Esophagus mucosa (tissue), 1 donor: Measurements from ENCODE around the gene OR5P2. TPM values are rescaled to one million over a fixed set of nuclear protein-coding genes. Genes with fewer than 3 reads are reported as not detected.
"Not testable (repeated sequence)": the region's sequence is repeated elsewhere in the genome, so short reads cannot be mapped to it uniquely, and the experiment has no call there.

Source experiments
- ATAC-seq: fragments of 200-7000 bp; cut with Tn5 transposase; one replicate; pipeline ENCODE4 v1.9.1; 2020
- total RNA-seq: library from RNA; stranded (reverse); gene quantifications from one replicate; pipeline ENCODE4 v1.2.4, GENCODE V29; 2023
- donor health status: DM: yes; HTN: yes; CAD: no.

OR5P2 gene, protein sequence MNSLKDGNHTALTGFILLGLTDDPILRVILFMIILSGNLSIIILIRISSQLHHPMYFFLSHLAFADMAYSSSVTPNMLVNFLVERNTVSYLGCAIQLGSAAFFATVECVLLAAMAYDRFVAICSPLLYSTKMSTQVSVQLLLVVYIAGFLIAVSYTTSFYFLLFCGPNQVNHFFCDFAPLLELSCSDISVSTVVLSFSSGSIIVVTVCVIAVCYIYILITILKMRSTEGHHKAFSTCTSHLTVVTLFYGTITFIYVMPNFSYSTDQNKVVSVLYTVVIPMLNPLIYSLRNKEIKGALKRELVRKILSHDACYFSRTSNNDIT
- not detected for total RNA-seq

DNA sequence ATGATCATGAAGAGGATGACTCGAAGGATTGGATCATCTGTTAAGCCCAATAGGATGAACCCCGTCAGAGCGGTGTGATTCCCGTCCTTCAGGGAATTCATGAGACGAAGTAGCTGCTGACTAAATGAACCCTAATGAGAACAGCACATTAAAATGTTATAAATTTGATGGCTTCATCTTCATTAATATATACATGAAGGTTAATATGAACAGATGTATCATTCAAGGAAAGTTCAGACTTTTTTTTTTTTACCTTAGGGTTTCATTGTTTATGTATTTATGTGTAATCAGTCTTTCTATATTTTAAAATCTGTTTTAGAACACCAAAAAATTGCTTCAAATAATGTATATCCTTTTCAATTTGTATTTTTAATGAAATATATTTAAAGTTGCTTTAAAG lies at the start of gene OR5P2:
TSS of gene OR5P2 (minus strand) at position 101 of the 400 bp plus-strand sequence. CDS start at position 101, 0 bp downstream.
- ATAC-seq = no peak

DNA sequence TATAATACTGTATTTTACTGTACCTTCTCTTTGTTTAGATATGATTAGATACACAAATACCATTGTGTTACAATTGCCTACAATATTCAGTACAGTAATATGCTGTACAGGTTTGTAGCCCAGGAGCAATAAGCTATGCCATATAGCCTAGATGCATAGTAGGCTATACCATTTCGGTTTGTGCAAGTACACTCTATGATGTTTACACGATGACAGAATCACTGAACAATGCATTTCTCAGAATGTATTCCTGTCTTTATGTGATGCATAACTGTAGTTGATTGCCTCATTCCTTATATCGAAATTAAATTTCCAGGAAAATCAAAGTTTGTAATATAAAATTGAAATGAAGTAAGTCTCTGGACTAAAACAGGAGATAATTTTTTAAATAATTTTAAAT lies 49.3 kb upstream of the OR5P2 start:
- no peak for ATAC-seq

DNA sequence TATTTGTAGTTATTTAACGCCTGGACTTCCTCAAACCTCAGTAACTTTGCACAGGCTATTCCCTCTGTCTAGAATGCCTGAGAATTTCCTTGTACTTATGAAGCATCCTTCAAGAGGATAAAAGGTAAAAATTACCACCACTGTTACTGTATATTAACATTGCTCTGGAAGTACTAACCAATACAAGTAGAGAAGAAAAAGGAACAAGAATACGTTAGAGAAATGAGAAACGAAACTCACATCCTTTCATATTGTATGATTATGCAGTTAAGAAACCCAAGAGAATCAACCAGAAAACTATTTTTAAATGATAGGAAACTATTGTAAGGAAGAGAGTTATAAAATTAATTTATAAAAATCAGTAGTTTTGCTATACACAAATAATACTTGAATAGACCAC lies 48.2 kb upstream of the OR5P2 start:
- no peak for ATAC-seq

DNA sequence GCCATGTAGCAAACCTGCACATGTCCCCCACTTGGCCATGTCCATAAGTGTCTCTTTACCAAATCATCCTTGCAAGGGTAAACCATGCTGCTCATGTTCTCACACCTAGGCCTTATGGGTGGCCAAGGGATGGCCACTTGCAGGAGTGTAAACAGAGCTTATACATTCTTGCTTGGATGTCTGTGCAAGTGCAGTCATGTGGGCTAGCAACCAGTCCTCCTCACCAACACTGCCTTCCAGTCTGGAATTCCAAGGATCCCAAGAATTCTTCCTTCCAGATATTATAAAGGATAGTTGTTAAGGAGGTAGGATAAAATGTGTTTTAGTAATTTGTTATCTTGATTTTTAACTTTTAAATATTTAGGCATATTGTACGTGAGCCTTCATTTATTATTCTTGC lies 47.8 kb upstream of the OR5P2 start:
- ATAC-seq = no peak

DNA sequence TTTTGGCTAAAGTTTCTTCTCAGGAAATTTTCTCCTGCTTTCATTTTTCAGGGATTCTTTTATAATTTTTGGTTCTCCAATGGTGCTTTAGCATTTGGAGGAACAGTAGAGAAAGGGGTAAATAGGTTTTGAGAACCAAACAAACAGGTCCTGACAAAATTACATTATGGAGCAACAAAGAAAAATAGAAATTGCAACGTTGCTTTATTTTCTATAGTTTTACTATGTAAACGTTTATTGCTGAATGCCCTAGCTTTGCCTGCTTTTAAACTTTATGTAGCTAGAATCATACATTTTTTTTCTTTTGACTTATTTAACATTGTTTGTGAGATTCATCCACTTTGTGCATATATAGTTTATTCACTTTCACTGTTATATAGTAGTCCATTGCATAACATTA lies 43.8 kb upstream of the OR5P2 start:
- ATAC-seq = no peak

DNA sequence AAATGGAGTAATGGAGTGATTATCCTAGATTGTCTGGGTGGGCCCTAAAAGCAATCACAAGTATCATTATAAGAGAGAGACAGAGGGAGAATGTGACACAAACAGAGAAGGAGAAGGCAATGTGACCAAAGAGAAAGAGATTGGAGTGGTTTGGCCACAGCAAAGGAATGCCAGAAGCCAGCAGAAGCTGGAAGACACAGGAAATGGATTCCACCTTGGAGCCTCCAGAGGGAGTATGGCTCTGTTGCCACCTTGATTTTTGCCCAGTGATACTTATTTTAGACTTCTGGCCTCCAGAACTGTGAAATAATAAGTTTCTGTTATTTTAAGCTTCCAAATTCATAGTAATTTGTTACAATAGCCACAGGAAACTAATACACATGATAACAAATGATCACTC lies 36.8 kb upstream of the OR5P2 start:
- ATAC-seq = no peak

DNA sequence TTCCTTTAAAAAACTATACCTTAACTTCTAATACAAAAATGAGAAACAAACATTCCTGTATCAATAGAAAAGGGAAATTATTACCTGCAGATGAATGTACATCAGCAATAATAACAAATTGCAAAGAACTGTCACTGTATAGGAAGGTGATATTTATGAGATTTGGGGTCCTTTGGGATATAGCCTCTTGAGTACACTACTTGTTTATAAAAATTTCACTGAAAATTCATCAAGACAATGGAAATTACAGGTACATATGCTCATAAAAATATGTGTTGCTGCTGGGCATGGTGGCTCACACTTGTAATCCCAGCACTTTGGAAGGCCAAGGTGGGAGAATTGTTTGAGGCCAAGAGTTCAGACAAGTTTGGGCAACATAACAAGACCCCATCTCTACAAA lies 34.0 kb upstream of the OR5P2 start, which contains the start of gene OR5P3:
TSS of gene OR5P3 (minus strand) at position 101 of the 400 bp plus-strand sequence.
- no peak for ATAC-seq

DNA sequence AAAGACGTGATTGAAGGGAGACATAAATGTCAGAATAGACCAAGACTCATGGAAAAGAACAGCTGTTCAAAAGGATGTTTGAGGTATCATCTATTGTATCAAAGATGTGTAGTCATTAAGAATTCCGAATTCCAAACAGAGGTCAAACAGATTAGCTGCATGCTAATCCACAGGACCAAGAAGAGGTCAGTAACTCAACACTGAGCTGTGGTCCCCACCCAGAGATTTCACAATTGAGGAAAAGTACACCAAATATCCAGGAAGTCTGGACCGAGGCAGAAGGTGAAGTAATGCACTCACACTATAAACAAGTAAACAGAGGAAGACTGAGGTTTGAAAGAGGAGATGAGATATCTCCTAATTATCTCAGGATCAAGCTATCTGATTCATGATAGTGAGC lies 29.6 kb upstream of the OR5P2 start:
- ATAC-seq = no peak

DNA sequence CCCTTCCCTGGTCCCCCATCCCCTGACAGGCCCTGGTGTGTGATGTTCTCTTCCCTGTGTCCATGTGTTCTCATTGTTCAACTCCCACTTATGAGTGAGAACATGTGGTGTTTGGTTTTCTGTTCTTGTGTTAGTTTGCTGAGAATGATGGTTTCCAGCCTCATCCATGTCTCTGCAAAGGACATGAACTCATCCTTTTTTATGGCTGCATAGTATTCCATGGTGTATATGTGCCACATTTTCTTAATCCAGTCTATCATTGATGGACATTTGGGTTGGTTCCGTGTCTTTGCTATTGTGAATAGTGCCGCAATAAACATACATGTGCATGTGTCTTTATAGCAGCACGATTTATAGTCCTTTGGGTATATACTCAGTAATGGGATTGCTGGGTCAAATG lies 23.7 kb upstream of the OR5P2 start:
- not testable (repeated sequence) for ATAC-seq

DNA sequence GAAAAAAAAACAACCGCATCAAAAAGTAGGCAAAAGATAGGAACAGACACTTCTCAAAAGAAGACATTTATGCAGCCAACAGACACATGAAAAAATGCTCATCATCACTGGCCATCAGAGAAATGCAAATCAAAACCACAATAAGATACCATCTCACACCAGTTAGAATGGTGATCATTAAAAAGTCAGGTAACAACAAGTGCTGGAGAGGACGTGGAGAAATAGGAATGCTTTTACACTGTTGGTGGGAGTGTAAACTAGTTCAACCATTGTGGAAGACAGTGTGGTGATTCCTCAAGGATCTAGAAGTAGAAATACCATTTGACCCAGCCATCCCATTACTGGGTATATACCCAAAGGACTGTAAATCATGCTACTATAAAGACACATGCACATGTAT lies 18.2 kb upstream of the OR5P2 start:
- ATAC-seq = not testable (repeated sequence)

DNA sequence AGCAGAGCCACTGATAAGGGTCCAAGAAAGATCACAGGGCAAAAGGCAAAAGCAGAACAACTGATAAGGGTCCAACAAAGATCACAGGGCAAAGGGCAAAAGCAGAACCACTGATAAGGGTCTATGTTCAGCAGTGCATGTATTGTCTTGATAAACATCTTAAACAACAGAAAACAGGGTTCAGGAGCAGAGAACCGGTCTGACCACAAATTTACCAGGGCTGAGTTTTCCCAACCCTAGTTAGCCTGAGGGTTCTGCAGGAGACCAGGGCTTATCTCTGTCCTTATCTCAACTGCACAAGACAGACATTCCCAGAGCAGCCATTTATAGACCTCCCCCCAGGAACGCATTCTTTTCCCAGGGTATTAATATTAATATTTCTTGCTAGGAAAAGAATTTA lies 13.6 kb upstream of the OR5P2 start:
- ATAC-seq = not testable (repeated sequence)

DNA sequence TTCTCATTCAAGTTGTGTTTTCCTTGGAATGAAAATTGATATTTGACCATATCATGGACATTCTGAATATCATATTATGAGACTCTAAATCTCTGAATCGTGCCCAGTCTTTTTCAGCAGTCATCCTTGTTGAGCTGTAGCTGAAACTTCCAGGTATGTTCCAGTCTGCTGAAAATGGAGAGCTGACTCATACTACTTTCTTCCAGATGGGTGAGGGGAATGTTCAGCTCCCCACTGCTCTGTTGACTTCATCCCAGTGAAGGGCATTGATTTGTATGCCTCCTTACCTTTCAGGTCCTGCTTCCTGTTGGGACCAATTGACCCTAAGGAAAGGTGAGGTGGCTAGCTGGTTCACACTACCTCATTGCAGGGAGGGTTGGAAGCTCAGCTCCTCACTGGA lies 3.5 kb downstream of the OR5P2 start:
- no peak for ATAC-seq

DNA sequence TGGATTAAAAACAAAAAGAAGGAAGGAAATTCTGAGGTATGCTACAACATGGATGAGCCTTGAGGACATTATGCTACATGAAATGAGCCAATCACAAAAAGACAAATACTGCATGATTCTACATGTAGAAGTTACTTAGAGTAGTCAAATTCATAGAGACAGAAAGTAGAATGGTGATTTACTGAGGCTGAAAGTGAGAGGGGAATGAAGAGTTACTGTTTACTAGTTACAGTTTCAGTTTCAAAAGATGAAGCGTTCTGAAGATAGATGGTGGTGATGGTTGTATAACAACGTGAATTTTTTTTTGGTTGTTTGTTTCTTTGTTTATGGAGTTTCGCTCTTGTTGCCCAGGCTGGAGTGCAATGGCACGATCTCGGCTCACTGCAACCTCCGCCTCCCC lies 9.5 kb downstream of the OR5P2 start:
- no peak for ATAC-seq

DNA sequence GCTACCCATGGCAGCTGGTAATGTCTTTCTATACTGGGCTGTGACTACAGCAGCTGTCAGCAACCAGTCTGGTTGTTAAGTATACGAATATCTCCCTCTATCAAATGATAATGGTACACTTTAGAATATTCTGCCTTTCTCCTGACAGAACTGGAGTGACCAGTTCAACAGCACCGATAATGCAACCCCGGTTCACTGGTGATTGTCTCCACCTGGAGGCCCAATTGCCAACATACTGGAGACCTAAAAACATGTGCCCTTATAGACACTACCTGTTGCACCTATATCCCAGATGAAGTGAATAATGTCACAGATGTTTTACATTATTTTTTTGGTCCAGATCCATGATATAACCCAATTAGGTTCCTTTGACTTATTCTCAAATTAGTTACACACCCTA lies 21.1 kb downstream of the OR5P2 start:
- no peak for ATAC-seq

DNA sequence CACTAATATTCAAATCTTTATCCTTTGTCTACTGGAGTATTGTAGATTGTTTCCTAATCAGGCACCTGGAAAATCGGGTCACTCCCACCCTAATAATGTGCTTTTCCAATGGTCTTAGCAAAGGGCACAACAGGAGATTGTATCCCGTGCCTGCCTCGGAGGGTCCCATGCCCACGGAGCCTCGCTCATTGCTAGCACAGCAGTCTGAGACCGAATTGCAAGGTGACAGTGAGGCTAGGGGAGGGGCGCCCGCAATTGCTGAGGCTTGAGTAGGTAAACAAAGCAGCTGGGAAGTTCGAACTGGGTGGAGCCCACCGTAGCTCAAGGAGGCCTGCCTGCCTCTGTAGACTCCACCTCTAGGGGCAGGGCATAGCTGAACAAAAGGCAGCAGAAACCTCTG lies 32.4 kb downstream of the OR5P2 start:
- ATAC-seq = not testable (repeated sequence)

DNA sequence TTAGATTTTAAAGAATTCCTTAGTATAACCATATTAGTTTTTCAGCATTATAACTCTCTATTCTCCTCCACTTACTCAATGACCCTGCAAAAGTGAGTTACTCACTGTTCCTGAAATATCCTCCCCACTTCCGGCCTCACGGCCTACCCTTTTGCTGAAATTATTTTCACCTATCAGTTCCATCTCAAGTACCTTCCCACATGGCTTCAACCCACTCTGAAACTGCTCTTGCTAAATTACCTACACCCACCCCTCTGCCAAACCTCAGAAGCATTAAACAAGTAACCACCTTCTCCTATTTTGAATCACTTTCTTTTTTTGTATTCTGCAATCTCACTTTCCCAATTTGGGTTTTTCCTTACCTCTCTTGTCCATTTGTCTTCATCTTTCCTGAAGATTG lies 37.7 kb downstream of the OR5P2 start:
- no peak for ATAC-seq

DNA sequence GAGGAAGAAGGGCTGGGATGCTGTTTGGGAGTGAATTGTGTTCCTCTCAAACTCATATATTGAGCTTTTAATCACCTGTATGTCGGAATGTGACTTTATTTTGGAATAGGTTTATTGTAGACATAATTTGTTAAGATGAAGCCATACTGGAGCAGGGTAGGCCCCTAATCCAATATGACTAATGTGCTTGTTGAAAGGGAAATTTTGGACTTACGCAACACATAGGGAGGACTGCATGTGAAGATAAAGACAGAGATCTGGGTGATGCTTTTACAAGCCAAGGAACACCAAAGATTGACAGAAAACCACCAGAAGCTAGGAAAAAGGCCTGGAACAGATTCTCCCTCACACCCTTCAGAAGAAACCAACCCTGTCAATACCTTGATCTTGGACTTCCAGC lies 47.3 kb downstream of the OR5P2 start:
- no peak for ATAC-seq

Other genes starting within 250 kb of the OR5P2 start
- 24.0 TPM for gene CYB5R2, start 123.4 kb downstream of the OR5P2 start, total RNA-seq
- gene OVCH2, start 90.5 kb downstream of the OR5P2 start, total RNA-seq = 0.44 TPM
- not detected for gene OR5P3, start 33.9 kb upstream of the OR5P2 start, total RNA-seq
- not detected for gene OR10A6, start 134.3 kb upstream of the OR5P2 start, total RNA-seq
- not detected for gene OR10A3, start 144.8 kb upstream of the OR5P2 start, total RNA-seq
- gene NLRP10, start 168.5 kb upstream of the OR5P2 start, total RNA-seq = not detected
- gene EIF3F, start 190.4 kb upstream of the OR5P2 start, total RNA-seq = 206 TPM